Ammon's horn (tissue), 1 donor: ENCODE data around the gene USP34.
"Not testable (repeated sequence)": the region's sequence is repeated elsewhere in the genome, so short reads cannot be mapped to it uniquely, and the experiment has no call there.

Experiments
- DNase-seq: peaks from one replicate; pipeline ENCODE4 v3.0.0-alpha.2; 2016; ENCODE audit warnings: low spot score

Gene USP34

GRCh38 chr2:61460163-61460562 is 10.7 kb downstream of the USP34 start:
- no peak for DNase-seq

- DNase-seq, result no peak
Measured at GRCh38 chr2:61456746-61457420, 14.0 kb downstream of the USP34 start.

DNA sequence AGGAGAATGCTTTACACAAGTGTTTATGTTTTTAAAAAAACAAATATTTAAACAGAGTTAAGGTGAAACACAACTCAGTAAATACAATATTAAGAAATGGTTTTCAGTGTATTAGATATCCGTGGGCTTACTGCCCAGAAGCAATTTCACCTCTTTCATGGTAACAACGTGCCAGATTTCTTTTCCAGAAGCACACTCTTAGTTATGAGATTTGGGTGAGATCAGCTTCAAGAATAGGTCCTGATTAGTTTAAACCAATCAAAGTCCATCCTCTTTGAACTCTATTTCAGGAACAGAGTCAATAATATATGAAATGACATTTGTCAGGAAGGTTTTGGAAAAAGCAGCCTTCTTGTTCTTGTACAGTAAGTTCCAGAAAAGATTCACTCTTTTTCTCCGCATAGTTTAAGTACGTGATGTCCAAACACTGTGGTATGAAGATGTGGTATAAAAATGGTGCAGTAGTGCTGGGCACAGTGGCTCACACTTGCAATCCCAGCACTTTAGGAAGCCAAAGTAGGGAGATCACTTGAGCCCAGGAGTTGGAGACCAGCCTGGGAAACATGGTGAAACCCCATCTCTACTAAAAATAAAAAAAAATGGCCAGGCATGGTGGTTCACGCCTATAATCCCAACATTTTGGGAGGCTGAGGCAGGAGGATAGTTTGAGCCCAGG is 14.7 kb downstream of the USP34 start:
- no peak for DNase-seq

- not testable (repeated sequence) for DNase-seq
Measured at GRCh38 chr2:61454972-61455371, 15.9 kb downstream of the USP34 start.

GRCh38 chr2:61454383-61454782 is 16.5 kb downstream of the USP34 start:
- DNase-seq, result no peak

DNA sequence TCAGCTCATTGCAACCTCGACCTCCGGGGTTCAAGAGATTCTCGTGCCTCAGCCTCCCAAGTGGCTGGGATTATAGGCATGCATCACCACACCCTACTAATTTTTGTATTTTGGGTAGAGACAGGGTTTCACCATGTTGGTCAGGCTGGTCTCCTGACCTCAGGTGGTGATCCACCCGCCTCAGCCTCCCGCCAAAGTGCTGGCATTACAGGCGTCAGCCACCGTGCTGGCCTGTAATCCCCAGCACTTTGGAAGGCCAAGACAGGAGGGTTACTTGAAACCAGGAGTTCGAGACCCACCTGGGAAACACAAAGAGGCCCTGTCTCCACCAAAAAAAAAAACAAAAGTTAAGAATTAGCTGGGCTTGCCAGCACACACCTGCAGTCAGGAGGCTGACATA is 18.5 kb downstream of the USP34 start:
- no peak for DNase-seq

DNA sequence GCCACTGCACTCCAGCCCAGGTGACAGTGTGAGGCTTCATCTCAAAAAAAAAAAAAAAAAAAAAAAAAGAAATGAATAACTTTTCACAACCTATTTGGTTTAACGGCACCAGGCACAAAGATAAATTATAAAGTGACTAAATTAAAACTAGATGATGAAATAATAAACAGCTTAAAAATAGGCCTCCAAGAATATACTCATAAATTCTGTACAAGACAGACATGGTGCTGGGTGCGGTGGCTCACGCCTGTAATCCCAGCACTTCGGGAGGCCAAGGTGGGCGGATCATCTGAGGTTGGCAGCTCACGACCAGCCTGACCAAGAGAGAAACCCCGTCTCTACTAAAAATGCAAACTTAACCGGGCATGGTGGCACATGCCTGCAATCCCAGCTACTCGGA is 19.7 kb downstream of the USP34 start:
- DNase-seq, result no peak

DNA sequence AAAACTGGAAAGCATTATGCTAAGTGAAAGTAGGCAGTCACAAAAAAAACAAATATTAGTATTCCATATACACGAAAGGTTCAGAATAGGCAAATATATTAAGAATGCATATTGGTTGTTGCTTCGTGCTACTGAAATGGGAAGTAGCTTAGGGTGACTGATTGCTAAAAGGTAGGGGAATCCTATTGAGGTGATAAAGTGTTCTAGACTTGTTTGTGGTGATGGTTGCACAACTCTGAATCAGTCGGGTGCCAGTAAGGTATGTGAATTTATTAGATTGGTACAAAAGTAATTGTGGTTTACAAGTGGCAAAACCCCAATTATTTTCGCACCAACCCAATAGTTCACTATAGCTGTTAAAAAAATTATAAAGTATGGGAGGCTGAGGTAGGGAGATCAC is 20.7 kb downstream of the USP34 start:
- no peak for DNase-seq

GRCh38 chr2:61448229-61448628 is 22.7 kb downstream of the USP34 start:
- DNase-seq, result no peak

- DNase-seq, result not testable (repeated sequence)
Measured at GRCh38 chr2:61446971-61447370, 23.9 kb downstream of the USP34 start.

DNA sequence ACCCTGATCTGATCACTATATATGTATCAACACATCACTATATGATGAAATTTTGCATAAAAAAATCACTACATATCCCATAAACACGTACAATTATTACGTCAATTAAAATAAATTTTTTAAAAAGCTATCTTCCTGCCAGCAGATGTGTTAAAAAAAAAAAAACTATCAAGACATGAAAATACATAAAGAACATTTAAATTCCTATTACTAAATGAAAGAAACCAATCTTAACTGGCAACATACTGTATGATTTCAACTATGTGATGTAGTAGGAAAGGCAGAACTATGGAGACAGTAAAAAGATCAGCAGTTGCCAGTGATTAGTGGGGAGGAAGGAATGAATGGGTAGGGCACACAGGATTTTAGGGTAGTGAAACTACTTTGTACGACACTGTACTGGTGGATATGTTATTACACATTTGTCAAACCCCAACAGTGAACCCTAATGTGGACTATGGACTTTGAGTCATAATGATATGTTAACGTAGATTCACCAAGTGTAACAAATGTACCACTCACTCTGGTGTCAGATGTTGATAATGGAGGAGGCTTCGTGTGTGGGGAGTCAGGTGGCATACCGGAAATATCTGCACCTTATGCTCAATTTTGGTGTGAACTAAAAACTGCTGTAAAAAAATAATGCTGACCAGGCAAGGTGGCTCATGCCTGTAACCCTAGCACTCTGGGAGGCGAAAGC is 27.4 kb downstream of the USP34 start:
- DNase-seq, result no peak

- DNase-seq, result no peak
Measured at GRCh38 chr2:61439241-61440002, 31.5 kb downstream of the USP34 start.

- no peak for DNase-seq
Measured at GRCh38 chr2:61438670-61439069, 32.2 kb downstream of the USP34 start.

DNA sequence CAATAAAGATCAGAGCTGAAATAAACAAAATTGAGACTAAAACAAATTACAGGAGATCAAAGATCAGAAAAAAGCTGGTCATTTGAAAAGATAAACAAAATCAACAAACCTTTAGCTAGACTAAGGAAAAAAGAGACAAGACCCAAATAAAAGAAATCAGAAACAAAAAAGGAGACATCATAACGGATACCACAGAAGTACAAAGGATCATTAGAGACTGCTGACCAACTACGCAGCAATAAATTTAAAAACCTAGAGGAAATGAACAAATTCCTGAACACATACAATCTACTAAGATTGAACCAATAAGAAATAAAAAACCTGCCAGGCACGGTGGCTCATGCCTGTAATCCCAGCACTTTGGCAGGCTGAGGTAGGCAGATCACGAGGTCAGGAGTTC is 33.7 kb downstream of the USP34 start:
- DNase-seq, result no peak

GRCh38 chr2:61436092-61436491 is 34.8 kb downstream of the USP34 start:
- DNase-seq, result no peak

- DNase-seq, result no peak
Measured at GRCh38 chr2:61435291-61435690, 35.6 kb downstream of the USP34 start.

GRCh38 chr2:61434314-61434713 is 36.6 kb downstream of the USP34 start:
- DNase-seq, result no peak

- no peak for DNase-seq
Measured at GRCh38 chr2:61433606-61434005, 37.3 kb downstream of the USP34 start.

DNA sequence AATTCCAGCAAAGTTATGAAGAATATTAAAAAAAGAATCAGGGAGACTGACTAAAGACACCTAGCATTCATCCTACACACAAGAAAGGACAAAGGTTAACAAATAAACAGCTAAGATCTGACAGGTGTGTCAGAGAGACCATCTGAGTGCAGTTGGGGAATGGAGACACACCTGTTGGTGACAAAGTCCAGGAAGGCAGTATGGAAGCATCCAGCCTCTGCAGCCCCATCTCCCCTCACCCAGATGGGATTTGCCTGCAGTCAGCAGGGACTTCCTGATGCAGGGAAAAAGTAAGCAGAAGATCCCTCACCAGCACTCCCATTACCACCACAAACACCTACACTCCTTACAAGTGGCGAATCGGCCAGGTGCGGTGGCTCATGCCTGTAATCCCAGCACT is 37.9 kb downstream of the USP34 start:
- DNase-seq, result no peak

GRCh38 chr2:61431345-61431744 is 39.5 kb downstream of the USP34 start:
- DNase-seq, result no peak

GRCh38 chr2:61426267-61426897 is 44.5 kb downstream of the USP34 start:
- DNase-seq, result peak; percentile 22

DNA sequence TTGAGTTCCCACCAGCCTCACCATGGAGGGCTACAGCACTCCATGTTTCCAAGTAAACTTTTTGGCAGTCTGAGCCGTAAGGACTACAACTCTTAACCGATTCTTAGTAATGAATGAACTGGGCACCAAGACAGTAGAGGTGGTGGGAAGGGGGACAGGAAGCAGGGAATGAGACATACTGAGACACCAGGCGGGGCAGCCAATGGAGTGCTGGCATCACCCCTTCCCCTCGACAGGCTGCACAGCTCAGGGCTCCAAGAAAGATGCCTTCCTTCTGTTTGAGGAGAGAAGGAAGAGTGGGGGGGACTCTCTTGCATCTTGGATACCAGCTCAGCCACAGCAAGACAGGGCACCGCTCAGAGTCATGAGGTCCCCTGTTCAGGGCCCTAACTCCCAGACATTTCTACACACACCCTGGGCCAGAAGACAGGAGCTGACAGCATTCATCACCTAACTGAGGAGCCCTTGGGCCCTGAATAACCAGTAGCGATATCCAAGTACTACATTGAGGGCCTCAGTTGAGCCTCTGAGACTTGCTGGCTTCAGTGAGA is 45.2 kb downstream of the USP34 start:
- no peak for DNase-seq
